Embryonic facial prominence (tissue), 1 donor: ENCODE data around the gene RHOU.

Experiments used
- DNase-seq: peaks from one replicate; pipeline ENCODE4 v3.0.0-alpha.2; 2016; ENCODE audit errors: extremely low spot score

RHOU gene

DNA sequence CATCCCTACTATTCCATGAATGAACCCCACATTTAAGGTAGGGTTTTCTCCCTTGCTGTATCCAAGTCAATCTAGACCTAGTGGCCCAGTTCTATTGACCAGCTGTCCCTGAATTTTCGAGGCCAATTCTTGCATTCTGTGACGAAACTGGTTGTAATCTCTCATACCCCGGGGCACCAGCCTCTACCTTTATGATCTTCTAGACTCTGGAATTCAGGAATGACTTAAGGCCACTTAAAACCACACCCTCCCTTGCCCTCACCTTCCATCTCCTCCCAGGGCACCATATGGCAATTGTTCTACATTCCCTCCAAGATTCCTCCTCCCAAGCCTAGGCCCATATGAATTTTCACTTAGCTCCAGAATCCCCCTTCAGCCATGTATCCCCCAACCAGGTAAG is 48.9 kb downstream of the RHOU start:
- no peak for DNase-seq

GRCh38 chr1:228785366-228786330 is 50.4 kb downstream of the RHOU start:
- DNase-seq: no peak

DNA sequence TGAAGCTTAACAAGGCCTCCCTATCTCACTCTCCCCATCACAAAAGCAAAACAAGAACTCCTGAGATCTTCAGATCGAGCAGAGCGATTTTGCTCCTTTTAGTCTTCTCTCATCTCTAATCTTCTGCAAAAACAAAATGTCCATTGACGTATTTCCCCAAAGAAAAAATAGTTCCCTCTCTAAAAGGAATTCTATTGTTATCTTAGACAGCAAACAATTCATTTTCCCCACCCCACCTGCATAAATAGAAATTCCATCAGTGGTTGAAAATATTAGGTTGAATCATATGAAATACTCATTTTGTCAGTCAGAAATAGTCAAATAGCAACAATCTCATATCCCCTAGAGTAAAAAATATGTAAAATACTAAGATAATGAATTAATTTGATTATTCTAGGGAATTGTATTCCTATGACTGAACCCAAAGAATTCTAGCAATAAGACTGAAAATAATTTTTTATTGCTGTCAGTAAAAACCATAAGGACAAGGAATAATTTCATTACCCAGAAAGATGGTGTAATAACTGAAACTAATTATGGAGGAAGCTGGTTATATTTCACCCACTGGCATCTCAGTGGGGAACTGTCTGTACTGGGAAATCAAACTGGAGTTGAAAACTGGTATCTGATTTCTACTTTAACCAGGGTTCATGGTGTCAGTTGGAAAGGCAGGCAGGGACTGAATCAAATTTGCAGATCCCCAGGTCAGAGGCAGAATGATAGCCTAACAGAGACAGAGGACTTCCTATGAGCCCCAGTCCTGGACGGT is 51.3 kb downstream of the RHOU start:
- DNase-seq: no peak

GRCh38 chr1:228791791-228792190 is 56.5 kb downstream of the RHOU start:
- DNase-seq: no peak

DNA sequence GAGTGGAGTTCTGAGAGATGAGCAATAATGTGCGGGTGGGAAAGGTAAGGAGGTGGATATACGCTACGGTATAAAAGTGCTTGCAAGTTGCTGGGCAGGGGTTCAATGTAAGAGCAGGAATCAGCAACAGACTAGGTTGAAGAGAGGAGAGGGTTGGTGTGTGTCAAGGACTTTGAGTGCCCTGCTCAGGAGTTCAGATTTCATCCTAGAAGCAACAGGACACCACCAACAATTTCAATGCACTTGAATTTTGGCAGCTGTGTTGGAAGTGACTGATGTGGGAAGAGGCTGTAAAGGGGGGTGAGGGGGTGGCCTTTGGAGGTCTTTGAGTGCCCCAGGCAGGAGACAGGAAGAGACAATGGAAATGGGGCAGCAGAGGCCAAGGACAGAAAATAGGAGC is 57.3 kb downstream of the RHOU start:
- DNase-seq: no peak

DNA sequence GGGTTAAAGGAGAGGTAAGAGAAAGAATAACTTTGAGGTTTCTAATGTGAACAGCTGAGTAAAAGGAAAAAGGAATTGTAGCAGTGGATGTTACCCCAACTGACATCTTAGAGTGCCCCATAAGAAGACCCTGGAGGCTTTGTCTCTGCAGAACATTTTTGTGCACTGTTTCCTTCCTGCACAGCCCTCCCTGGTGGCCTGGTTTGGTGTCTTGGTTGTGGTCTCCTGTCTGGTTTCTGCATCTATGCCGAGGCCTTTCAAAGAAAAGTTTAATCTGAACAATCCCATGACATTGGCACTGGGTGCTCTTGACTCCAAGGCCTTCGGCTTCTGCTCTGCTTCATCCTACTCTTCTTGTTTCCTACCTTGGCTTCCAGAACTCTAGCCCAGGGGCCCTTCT is 57.8 kb downstream of the RHOU start:
- no peak for DNase-seq

DNA sequence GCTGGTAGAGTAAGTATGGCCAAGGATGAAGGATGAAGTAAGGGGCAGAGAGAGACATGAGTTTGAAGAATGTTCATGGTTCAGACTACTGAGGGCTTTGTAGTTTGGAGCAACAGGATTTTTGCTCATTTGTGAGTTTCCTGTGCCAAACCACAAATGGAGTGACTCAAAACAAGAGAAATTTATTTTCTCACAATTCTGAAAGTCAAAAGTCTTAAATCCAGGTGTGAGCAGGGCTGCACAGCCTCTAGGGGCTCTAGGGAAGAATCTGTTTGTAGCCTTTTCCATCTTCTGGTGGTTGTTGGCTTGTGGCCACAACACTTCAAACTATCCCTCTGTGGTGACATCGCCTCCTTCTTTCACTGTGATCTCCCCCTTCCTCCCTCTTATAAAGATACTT is 58.9 kb downstream of the RHOU start:
- DNase-seq: no peak

GRCh38 chr1:228794810-228795209 is 59.5 kb downstream of the RHOU start:
- DNase-seq: no peak

DNA sequence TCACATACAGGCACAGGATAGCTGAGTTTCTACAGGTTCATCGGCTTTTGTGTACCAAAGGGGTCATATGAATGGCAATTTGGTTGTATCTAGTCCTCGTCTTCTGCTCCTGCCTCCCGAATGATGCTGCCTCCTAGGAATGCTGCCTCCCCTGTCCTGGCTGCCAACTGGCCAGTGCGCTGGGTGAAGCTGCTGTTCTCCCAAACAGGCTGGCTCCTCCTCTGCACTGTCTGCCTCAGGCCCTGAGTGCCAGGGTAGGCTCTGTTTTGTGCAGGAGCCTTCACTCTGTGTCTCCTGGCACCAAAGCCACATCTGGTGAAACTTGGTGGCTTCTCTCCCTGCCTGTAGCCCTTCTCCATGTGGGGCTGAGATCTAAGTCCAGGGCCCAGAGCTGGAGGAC is 60.3 kb downstream of the RHOU start:
- DNase-seq: no peak
